GM18873 (cell line): ENCODE data around the gene TOP1.
"Not testable (repeated sequence)": the region's sequence is repeated elsewhere in the genome, so short reads cannot be mapped to it uniquely, and the experiment has no call there.

ENCODE experiments used
- ATAC-seq: cut with Tn5 transposase; IDR thresholded peaks from one replicate; pipeline ENCODE4 v1.9.1; 2021; ENCODE audit warnings: mild to moderate bottlenecking, moderate library complexity, moderate number of reproducible peaks; ENCODE audit not compliant: unreplicated experiment, low FRiP score

TOP1 gene

DNA sequence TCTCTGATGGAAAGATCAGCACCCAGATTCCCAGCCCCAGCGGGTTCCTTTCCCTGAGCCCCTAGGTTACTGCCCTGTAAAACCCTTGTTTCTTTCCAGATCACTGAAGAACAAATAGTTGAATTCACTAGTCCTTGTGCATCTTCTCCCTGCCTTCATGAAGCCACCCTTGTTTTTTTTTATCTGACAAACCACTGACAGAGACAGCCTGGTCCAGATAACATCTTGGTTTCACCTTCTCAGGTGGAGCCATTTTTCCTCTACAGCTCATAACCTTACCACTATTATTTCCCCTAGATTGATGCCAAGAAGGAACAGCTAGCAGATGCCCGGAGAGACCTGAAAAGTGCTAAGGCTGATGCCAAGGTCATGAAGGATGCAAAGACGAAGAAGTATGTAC is 92.8 kb downstream of the TOP1 start:
- no peak for ATAC-seq

DNA sequence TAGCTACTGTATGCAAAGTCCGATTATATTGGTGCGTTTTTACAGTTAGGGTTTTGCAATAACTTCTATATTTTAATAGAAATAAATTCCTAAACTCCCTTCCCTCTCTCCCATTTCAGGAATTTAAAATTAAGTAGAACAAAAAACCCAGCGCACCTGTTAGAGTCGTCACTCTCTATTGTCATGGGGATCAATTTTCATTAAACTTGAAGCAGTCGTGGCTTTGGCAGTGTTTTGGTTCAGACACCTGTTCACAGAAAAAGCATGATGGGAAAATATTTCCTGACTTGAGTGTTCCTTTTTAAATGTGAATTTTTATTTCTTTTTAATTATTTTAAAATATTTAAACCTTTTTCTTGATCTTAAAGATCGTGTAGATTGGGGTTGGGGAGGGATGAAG is 95.0 kb downstream of the TOP1 start:
- no peak for ATAC-seq

DNA sequence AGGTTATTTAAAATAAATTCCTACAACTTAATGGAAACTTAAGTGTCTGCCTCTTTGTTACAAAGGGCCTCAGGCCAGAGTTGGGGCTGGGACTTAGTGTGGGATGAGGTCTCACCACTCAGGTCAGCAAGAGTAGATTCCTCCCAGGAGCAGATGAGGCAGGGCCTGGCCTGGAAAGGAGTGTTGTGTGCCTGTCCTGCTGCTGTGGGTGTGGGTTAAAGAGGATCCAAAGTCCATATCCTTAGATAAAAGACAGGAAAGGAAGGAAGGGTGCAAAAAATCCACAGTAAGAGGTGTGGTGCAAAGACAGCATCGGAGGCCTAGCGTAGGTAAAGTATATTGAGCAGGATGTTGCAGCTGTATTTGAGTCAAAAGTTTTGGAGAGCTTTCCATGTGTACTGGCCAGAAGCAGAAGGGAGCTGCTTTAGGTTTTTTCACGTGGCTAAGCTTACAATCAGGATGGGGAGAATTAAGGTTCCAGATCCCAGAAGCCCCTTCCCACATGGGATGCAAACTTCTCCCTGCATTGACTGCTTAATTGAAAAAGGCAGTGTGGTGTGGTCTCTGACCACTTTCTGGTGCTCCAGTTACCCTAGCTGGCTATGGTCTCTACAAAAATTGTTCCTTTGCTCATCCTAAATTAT is 96.0 kb downstream of the TOP1 start:
- ATAC-seq = no peak

DNA sequence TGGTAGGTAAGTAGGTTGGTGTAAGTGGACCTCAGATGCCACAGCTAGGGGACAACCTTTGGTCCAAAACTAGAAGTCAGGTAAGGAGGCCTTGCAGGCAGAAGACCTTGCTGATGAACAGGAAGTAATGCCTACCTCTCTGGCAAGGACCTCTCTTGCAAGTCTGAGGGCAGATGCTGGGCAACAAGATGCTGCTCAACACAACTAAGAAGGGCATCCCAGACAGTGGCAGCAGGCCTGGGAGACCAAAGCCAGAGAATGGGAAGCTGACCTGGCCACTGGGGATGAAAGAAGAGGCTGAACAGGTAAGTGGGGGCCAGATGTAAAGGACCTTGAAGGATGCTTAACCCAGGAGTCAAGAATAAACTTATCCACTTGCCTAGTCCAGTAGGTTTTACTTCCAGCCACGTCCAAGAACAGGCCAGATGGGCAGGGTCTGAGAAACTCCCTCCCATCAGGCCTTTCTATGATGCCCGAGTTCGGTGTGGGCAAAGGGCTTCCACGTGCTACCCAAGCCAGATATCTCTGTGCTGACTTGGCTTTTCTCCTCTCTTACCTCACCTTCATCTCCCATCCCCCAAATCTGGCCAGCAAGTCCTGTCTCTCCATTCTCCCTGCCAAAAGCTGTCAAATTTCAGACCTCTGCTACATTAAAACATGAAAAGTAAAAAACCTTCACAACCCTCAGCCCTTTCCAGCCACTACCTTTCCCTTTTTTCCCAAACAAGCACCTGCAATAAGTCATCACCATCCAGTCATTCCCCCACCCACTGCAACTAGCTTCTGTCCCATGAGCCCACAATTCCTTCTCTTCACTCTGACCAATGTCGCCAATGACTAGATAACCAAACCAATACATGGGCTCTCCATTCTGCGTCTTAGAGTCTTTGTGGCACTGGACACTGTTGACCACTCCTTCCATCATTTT is 97.2 kb downstream of the TOP1 start:
- ATAC-seq = no peak

DNA sequence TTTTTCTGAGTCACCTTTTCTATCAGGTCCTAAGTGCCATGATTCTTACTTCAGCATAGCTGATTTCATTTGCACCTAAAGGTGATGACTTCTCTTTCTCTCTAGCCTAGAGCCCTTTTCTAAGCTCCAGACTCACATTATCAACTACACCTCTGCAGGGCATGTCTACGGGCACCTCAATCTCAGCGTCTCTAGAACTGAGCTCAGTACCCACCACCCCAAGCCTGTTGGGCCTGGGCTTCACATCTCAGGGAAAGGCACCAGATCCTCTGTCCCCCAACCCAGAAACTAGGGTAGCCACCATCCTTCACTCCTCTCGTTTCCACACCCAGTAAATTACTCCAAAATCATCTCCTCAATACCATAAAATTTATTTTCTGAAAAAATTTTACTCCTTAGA is 98.1 kb downstream of the TOP1 start:
- ATAC-seq = no peak

DNA sequence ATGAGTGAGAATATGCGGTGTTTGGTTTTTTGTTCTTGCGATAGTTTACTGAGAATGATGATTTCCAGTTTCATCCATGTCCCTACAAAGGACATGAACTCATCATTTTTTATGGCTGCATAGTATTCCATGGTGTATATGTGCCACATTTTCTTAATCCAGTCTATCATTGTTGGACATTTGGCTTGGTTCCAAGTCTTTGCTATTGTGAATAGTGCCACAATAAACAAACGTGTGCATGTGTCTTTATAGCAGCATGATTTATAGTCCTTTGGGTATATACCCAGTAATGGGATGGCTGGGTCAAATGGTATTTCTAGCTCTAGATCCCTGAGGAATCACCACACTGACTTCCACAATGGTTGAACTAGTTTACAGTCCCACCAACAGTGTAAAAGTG is 99.7 kb downstream of the TOP1 start:
- not testable (repeated sequence) for ATAC-seq

DNA sequence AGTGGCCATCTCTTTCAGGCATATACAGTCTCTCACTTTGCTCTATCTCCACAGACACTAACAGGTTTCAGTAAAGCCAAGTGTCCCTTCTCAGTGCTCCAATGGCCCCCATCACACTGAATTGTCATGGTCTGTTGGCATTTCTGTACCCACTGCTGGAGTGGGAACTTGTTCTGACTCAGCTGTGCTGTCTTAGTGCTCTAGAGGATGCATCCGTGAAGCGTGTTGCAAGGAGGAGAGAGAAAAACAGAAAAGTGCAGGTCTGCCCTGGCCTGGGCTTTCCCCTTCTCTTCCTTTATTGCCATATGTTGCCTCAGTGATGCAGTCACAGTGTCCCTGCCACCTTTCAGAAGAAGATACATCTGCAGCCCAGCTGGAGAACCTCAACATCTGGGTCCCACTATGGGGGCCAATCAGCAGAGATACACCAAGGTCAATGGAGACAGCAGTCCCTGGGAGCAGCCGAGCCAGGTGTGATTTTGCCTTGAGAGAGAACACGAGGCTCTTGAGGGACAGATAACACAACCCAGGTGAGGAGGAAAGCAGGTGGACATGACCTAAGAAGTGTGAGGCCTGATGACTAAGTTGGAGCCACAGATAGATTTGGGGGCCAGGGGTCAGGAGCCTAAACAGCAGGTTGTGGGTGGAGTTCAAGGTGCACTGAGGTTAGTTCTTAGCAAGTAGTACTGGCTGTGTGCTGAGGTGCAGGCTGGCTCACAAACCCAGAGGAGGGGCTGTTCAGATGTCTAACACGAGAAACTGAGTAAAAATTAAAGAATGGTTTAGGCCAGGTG is 103.2 kb downstream of the TOP1 start:
- no peak for ATAC-seq

DNA sequence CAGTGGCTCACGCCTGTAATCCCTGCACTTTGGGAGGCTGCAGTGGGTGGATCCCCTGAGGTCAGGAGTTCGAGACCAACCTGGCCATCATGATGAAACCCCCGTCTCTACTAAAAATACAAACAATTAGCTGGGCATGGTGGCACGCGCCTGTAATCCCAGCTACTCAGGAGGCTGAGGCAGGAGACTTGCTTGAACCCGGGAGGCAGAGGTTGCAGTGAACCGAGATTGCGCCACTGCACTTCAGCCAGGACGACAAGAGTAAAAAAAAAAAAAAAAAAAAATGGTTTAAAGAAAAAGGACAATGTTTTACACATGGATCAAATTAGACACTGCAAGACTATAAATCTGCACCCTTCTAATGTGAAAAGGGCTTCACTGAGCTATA is 103.8 kb downstream of the TOP1 start:
- ATAC-seq = not testable (repeated sequence)

DNA sequence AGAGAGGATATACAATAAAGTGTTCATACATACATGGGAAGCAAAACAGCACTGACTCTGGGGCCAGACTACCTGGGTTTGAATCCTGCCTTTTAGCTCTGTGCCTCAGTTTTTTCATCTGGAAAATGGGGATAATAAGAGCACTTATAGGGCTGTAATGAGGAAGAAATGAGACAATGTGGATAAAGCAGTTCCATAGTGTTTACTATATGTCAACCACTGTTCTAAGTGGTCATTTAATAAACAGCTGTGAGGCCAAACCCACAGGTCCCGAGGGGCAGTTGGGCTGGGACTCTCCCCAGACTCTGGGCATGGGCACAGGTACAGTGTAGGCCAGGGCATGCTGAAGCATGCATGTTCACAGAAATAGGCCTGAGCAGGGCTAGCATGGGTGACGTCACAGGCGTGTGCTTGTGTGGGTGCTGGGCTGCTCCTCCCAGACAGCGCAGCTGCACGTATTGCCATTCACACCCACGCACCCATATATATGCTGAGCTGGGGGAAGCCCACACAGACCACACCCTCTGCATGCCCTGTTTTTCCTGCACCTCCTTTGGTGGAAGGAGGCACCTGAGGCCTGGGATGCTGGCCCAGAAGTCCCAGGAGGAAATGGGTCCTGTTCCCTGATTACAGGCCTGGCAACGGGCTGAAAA is 105.2 kb downstream of the TOP1 start:
- ATAC-seq = peak; percentile 62

DNA sequence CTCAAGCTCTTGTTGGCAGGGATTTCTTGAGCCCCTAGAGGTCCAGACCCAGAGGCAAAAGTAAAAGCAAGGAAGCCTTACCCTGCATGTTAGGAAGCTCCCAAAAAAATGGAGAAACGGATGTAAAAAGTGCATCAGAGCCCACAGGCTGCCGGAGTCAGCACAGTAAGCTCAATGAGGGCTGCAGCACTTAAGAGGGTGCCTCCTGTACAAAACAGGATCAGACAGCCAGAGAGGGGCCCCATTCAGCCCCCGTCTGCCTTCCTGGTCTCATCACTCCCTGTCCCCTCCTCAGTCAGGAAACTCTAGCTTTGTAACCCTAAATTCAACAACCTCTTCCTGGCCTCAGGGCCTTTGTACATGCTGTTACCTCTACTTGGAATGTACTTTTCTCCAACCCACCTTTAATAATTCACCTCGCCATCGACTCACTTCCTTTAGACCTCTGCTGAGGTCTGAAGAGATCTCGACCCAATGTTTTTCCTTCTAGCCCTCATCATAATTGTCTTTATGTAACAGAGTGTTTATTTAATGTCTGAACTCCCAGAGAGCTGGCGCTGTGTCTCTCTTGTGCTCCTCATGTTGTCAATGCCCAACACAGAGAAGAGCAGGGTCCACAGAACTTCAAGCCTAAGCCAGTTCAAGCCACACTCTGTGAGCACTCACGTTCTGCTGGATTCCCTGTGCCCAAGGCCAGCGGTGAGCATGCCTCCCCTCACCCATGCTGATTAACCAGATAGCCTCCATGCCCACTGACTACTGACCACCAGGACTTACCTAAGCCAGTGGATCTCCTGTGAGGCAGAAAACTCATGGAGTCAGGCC is 106.0 kb downstream of the TOP1 start:
- ATAC-seq = no peak

DNA sequence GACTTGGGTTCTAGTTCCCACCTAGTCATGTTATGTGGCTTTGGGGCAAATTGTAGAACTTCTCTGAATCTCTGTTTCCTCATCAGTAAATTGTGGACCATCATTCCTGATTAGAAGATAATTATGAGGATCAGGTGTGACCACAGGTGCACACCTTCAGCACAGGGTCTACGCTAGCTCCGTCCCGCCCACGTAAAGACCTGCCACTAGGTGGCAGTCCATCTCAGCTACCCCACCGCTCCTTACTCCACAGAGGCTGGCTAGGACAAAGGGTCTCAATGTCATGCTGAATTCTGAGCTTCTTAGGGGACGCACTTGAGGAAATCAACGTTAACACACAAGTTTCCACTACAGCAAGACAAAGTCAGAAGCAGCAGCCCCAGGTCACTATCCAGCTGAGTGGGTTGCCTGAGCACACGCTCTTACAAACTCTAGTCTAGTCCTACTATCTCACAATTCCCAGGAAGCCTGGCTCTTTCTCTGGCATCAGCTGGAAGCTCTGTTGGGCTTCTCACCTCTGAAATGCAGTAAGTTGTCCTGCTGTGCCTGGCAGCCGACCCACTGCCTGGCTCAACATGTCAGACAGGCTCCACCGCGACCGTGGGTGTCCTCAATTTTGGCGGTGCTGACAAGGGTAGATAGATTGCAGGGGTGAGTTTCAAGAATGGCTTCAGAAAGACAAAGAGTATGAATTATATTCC is 106.7 kb downstream of the TOP1 start:
- ATAC-seq = no peak

DNA sequence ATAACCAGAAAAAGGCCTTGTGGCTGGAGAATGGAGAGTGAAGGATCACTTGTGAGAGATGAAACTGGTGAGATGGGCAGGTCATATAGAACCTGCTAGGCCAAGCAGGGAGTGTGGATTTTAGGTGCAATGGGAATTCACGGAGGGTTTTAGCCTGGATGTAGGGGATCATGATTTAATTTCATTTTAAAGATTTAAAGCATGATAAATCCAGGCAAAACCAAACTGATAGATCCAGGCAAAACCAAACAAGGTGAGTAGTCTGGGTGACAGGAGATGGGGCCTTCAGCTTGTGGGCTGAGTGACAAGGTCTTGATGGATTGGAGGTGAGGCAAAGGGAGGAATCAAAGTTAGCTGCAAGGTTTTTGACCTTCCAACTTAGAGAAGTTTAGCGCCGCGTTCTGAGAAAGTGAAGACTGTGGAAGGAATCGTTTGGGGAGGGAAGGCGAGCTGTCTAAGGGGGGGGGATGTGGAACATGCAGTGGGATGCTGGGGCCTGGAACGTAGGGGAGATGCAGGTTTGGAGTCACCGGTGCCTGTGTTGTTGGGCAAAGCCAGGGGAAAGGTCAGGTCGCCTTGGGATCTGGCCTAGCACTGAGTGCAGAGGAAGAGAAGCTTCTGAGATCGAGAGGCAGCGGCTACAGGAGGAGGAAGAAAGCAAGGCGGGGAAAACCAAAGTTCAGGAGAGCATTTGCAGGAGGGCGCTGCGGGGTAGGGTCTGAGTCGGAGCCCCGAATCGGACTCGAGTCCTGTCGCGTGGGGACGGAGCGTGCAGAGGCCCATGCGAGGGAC is 107.5 kb downstream of the TOP1 start:
- no peak for ATAC-seq

DNA sequence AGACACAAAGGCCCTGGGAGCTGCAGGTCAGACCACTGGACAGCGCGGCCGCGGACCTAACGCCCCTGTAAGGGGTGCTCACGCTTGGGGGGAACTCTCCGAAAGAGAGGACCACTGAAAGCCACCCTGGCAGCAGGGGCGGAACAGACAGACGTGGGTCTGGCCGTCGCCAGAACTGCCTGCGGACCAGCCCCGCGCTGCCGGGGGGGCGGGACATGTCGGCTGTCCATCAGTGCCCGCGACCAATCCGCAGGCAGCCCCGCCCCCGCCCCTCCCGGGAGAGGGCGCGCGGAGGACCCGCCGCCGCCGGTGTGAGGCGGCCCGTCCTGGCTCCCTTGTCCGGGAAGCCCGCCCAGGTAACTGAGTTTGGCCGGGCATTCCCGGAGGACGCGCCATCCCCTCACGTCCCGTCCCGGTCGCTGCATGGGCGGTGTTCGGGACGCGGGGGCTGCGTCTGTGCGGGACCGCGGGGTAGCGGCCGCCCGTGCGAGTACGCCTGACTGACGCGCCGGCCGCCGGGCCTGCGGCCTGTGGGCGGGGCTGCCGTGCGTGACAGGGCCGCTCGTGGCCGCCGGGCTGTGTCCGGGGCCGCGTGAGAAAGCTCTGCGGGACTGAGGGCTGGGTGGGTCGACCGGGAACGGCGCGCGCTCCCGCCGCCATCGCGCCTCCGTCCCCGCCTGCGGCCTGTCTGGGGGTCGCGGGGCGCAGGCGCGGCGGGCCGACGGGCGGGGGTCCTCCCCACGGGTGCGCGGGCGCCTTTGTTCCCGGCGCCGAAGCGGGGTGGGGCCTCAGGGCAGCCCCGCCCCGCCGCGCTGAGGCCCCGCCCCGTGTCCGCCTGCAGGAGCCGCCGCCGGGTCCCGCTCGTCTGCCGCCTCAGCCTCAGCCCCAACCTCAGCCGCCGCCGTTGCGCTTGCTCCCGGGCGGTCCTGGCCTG is 108.3 kb downstream of the TOP1 start, which contains the start of gene PLCG1:
Gene PLCG1 (plus strand): TSS at position 864 of the 934 bp plus-strand sequence. CDS start 99 bp downstream, outside the sequence.
- ATAC-seq = no peak

DNA sequence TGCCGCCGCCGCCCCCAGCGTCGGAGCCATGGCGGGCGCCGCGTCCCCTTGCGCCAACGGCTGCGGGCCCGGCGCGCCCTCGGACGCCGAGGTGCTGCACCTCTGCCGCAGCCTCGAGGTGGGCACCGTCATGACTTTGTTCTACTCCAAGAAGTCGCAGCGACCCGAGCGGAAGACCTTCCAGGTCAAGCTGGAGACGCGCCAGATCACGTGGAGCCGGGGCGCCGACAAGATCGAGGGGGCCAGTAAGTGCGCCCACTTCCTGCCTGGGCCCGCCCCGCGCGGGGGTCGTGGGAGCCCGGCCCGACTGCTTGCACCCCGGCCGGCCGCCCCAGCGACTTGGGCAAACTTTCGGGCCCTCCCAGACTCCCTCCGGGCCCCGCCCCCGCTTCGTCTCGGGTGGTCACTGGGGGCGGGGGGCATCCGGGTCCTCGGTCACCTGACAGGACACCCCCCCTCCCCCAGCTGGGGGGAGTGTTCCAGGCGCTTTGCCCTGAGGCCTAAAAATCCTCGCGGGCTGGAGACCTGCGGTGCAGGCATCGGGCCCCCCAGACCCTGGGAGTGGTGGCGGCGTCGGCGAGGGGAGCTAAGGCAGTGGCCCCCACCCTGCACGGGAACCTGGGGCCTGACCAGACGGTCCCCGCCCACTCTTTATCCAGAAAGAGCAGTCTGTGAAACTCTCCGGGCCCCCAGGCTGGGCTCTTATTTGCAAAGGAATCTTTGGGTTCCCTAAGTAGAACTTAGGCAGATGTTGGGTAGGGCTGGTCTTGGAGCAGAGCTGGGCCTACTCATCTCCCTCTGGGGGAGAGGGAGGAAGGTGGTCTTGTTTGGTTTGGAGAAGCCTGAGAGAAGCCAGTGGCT is 109.2 kb downstream of the TOP1 start:
- no peak for ATAC-seq

DNA sequence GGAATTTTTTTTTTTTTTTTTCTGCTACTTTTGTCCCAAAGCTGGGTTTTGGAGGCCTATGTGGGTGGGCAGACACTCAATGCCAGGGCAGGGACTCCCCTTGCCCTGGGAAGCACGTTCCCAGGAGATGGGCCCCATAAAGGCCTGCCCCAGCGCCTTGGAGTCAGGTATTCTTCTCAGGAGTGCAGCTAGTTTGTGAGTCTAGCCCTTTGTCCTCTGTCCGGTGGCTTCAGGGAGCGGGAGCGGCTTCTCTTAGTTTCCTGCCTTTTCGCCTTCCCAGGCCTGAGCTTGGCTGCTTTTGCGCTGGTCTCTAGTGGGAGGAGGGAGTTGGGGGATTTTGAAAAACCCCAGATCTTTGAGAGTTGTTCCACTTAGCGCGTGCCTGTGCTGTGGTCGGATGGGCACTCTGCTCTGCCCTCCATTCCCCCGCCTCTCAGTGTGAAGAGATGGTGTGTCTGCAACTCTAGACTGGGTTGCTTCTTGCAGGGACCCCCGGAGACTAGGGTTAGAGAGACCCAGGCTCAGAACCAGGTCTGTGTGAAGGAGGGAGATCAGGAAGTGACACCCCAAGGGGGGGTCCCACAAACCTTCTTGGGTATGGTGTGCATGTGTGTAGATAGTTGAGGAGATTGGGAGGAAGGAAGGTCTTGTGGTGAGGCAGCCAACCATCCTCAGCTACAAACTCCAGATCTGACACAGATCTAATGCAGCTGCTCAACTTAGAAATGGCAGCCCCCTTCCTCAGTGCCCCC is 110.0 kb downstream of the TOP1 start:
- ATAC-seq = no peak
